Left forelimb (tissue), 1 donor: ENCODE results near the gene ACTN1.

ENCODE experiments used
- DNase-seq: peaks from one replicate; pipeline ENCODE4 v3.0.0-alpha.2; 2018; ENCODE audit warnings: low spot score

ACTN1 gene

DNA sequence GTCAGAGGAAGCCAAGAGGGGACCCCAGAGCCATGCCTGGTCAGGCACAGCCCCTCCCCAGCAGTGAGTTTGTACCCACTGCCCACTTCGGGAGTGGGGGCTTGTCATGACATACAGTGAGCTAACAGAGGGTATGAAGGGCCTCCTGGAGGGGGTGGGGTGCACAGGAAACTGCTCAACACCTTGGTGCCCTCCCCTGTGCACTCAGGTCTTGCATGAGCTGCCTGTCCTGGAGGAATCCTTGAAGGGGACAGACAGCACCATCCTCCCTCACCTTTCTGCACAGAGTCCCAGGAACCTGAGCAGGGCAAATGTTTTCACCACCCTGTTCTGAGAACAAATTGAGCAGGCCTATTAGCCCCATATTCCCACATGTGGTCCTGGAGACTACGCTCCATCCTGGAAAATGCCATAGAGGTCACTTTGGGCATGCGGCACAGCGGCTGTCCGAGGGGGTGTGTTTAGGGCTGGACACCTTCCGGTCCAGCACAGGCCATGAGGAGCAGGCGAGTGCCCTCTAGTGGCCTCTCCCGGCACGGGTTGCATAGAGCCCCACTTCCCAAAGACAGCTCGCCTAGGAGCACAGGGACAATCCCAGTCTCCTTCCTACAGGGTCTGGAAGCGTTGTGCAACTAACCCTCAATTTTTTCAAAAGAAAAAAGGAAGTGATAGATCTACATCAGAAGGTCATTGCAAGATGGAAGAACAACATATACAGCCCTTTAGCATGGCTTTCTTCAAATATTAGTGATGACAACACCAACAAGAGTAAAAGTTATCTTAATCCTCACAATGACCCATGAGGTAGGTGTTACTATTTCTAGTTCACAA lies 154.4 kb downstream of the ACTN1 start:
- no peak for DNase-seq

DNA sequence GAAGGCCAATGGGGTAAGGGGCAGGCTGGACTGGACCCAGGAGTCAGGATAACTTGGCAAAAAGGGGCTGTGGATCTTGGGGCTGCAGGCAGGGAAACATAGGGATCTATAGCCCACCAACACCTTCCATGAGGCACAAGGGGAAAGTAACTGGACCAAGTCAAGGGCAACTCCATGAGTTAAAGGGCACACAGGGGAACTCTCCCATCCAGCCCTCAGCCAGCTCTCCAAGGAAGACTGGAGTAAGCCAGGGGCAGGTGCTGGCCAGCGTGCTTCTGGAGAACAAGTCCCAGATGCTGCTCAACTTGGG lies 154.9 kb downstream of the ACTN1 start:
- DNase-seq, result no peak
